Left ventricle myocardium inferior (tissue), 1 donor: ENCODE measurements around the gene RAI14. TPM values are rescaled to one million over a fixed set of nuclear protein-coding genes. Genes with fewer than 3 reads are reported as not detected.

Experiments
- DNase-seq: peaks from one replicate; pipeline ENCODE4 v3.0.0-alpha.2; 2020
- H3K27ac ChIP-seq: fragments of 200-600 bp; replicated peaks from 2 replicates; pipeline ENCODE4 v1.8.0; 2021
- H3K27me3 ChIP-seq: fragments of 200-600 bp; 2 replicates; pipeline ENCODE4 v1.8.0; 2021; ENCODE audit warnings: low read depth
- H3K36me3 ChIP-seq: fragments of 200-600 bp; 2 replicates; pipeline ENCODE4 v1.8.0; 2021
- H3K4me1 ChIP-seq: fragments of 200-600 bp; 2 replicates; pipeline ENCODE4 v1.8.0; 2021
- H3K4me3 ChIP-seq: fragments of 200-600 bp; 2 replicates; pipeline ENCODE4 v1.8.0; 2021; ENCODE audit warnings: mild to moderate bottlenecking, moderate library complexity
- H3K9me3 ChIP-seq: fragments of 200-600 bp; replicated peaks from 2 replicates; pipeline ENCODE4 v1.8.0; 2021
- intact Hi-C: fragments of 100-400 bp; cut with micrococcal nuclease; formaldehyde crosslinking; loops from one replicate; pipeline ENCODE4 v1.11.0; 2022
- total RNA-seq: library from RNA; stranded (reverse); fragmentation: NEBNext Ultra II Directional; extraction: Animal tissue kit (Norgen Biotek cat#: 25700); gene quantifications from one replicate; pipeline ENCODE4 v1.2.1, GENCODE V29; 2021
- TF ChIP-seq, protein P1 (sequence below): fragments of 200-600 bp; IDR thresholded peaks from 2 replicates; pipeline ENCODE4 v1.8.0; 2021; ENCODE audit warnings: antibody characterized with exemption, mild to moderate bottlenecking, borderline replicate concordance
- donor health status: DM: no; HTN: yes; CAD: no; lungs with severe emphysema.

Gene RAI14
- total RNA-seq, 1 donor from 2014 or later: 6.7 TPM

DNA sequence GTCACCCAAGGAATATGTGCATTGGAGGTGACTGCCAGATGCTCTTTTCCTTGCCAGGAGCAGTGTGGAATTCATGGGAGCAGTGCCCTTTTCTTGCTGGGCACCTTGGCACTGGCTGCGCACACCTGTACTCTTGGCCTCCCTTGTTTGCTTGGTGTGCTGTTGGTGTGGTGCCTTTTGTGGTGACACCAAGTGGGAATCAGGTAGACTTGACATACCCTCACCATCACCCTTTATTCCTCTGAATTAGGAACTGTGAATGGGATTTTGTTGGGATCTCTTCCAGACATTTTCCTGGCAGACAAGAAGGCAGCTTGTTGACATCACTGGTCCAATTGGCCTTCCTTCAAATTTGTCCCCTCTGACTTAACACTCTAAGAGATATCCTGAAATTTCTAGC is 82.3 kb downstream of the RAI14 start:
- Histone ChIP-seq H3K27me3 (no peaks in the 10 kb centered on the region), H3K9me3 (no peaks in the 10 kb centered on the region), H3K4me3 (no peak overlapping the region), H3K36me3 (no peaks in the 10 kb centered on the region), H3K4me1 (peaks cover 33% of the 10 kb centered on the region), H3K27ac (no peak overlapping the region)
- intact Hi-C loops: no loop called here
- DNase-seq: no peak
- TF ChIP-seq, protein P1, sequence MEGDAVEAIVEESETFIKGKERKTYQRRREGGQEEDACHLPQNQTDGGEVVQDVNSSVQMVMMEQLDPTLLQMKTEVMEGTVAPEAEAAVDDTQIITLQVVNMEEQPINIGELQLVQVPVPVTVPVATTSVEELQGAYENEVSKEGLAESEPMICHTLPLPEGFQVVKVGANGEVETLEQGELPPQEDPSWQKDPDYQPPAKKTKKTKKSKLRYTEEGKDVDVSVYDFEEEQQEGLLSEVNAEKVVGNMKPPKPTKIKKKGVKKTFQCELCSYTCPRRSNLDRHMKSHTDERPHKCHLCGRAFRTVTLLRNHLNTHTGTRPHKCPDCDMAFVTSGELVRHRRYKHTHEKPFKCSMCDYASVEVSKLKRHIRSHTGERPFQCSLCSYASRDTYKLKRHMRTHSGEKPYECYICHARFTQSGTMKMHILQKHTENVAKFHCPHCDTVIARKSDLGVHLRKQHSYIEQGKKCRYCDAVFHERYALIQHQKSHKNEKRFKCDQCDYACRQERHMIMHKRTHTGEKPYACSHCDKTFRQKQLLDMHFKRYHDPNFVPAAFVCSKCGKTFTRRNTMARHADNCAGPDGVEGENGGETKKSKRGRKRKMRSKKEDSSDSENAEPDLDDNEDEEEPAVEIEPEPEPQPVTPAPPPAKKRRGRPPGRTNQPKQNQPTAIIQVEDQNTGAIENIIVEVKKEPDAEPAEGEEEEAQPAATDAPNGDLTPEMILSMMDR: no peak

DNA sequence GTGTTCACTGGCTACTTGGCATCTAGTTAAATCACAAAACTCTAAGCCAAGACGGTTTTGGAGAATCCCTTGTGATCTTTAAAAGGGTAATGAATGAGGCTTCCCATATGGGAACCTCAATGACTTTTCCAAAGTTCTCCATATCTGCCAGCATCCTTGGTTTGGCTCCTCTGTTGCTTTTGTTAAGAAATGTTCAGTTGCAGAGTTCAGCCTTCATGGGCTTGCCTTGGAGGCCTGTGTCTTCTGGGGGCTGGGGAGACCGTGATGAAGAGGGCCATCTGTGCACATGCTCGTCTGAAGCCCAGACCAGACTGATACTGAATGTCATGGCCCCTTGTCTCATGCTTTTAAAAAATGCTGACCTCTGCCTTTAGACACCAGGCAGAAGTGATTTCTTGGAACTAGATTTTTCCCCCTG is 84.3 kb downstream of the RAI14 start:
- H3K36me3 ChIP-seq: no peaks in the 10 kb centered on the region
- no peak overlapping the region for H3K27ac ChIP-seq
- H3K4me3 ChIP-seq: no peak overlapping the region
- H3K4me1 ChIP-seq: peaks cover 33% of the 10 kb centered on the region
- intact Hi-C loops: no loop called here
- TF ChIP-seq, protein P1: no peak
- H3K9me3 ChIP-seq: no peaks in the 10 kb centered on the region
- DNase-seq: peak; percentile 56
- H3K27me3 ChIP-seq: no peaks in the 10 kb centered on the region

DNA sequence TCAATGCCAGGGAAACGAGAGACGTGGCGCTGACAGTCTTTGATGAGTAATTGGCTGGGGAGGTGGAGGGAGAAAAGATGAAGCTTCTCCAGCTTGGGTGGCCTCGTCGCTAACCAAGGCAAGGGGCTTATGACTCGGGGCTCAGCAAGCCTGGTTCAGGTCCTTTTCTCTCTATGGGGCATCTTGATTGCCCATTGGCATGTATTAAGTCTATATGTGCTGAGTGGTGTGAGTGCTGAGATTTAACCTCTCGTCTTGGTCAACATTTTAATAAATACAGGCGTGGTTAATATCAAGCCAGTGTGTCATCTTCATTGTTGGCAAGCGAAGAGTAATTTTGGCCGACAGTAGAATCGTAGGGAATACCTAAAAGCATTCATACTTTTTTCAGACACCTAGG is 85.9 kb downstream of the RAI14 start:
- no peak overlapping the region for H3K4me3 ChIP-seq
- TF ChIP-seq, protein P1: no peak
- no peak overlapping the region for H3K27ac ChIP-seq
- H3K9me3 ChIP-seq: no peaks in the 10 kb centered on the region
- H3K27me3 ChIP-seq: no peaks in the 10 kb centered on the region
- no peak for DNase-seq
- H3K36me3 ChIP-seq: no peaks in the 10 kb centered on the region
- peaks cover 33% of the 10 kb centered on the region for H3K4me1 ChIP-seq
- intact Hi-C loops: no loop called here

DNA sequence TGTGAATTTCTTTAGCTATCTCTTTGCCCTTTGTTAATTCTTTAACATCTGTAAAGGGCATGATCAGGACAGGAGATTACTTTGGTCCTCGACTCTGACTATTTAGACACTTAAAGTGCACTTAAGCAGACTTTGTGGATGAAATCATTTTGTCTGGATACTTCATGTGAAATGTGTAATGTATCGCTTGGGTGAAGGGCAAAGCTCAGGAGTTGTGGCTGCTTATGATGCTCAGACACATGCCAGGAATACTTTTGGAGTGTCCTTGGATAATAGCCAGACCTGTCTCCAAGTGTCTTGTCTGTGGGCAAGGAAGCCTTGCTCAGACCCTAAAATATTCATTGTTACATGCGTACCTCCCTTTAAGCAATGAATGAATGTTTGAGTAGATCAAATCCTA is 87.8 kb downstream of the RAI14 start:
- Histone ChIP-seq H3K36me3 (no peaks in the 10 kb centered on the region), H3K27ac (no peak overlapping the region), H3K4me1 (peaks cover 17% of the 10 kb centered on the region), H3K4me3 (no peak overlapping the region), H3K27me3 (no peaks in the 10 kb centered on the region), H3K9me3 (no peaks in the 10 kb centered on the region)
- intact Hi-C loops: no loop called here
- DNase-seq: no peak
- TF ChIP-seq, protein P1: no peak

DNA sequence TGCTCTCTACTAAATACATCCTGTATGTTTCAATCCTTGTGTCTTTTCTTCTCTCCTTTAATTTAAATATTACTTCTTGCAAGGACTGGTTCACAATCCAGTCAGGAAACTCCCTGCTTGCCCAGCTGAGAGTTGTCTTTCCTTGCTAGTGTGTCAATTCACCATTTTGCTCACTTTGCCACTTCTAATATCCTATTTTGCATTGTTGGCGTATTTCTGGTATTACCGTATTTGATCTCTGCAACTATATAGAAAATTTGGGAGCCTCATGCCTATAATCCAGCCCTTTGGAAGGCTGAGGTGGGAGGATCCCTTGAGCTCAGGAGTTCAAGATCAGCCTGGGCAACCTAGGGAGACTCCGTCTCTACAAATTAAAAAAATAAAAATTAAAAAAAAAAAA is 92.3 kb downstream of the RAI14 start:
- Histone ChIP-seq H3K4me3 (no peak overlapping the region), H3K4me1 (no peaks in the 10 kb centered on the region), H3K27me3 (no peaks in the 10 kb centered on the region), H3K27ac (no peak overlapping the region), H3K36me3 (no peaks in the 10 kb centered on the region), H3K9me3 (no peaks in the 10 kb centered on the region)
- TF ChIP-seq, protein P1: no peak
- DNase-seq: no peak
- intact Hi-C loops: no loop called here

DNA sequence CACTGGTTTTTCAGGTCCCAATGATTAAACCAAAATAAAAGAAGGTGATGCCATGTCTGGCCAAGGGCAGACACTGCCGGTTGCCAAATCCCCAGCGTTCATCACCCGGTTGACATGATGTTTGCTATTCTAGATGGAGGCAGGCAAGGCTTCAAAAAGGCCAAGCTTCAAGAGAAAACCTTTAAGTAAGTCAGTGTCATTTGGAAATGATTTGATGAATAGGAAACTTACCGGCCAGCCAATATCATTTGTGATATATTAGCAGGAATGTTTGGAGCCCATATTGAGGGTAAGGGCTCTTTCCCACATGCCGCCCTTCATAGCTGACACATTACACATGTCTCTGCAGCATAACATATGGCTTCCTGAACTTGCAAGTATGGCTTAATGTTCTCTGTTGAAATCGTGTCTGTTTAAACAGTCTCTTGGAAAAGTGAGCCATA is 93.3 kb downstream of the RAI14 start:
- intact Hi-C loops: no loop called here
- H3K27ac ChIP-seq: no peak overlapping the region

More for the DNA sequence above, 93.3 kb downstream of the RAI14 start:
- DNase-seq: no peak
- Histone ChIP-seq H3K9me3 (no peaks in the 10 kb centered on the region), H3K27me3 (no peaks in the 10 kb centered on the region), H3K4me1 (no peaks in the 10 kb centered on the region), H3K4me3 (no peak overlapping the region), H3K36me3 (no peaks in the 10 kb centered on the region)
- TF ChIP-seq, protein P1: no peak
